Medulla oblongata (tissue), 1 donor: ENCODE results near the gene CCDC9.
"Not testable (repeated sequence)": the region's sequence is repeated elsewhere in the genome, so short reads cannot be mapped to it uniquely, and the experiment has no call there.

Source experiments
- DNase-seq: peaks from one replicate; pipeline ENCODE4 v3.0.0-alpha.2; 2015; ENCODE audit errors: extremely low spot score

The CCDC9 gene

GRCh38 chr19:47232422-47233211 is 23.7 kb upstream of the CCDC9 start:
- DNase-seq, result no peak

GRCh38 chr19:47236072-47236675 is 20.2 kb upstream of the CCDC9 start:
- no peak for DNase-seq

GRCh38 chr19:47239152-47239551 is 17.2 kb upstream of the CCDC9 start:
- no peak for DNase-seq

GRCh38 chr19:47239610-47240296 is 16.6 kb upstream of the CCDC9 start:
- DNase-seq, result peak; percentile 70

DNA sequence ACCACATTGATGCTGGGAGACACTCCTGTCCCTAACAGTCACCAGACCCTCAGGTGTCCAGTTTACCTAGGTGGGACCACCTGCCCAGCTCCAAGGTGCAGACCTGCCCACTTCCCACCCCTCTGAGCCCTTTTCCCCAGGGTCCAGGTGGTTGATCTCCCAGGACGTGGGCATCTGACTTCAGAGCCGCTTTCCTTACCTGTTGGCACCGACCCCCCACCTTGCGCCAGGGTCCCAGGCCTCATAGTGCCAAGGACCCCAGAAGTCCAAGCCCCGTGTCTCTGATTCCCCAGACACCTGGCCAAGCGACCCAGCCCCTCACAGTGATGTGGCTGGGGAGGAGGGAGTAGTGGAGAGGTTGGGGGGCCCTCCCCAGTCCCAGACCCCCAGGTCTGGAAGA is 15.8 kb upstream of the CCDC9 start:
- DNase-seq, result no peak

GRCh38 chr19:47240996-47241918 is 15.1 kb upstream of the CCDC9 start:
- no peak for DNase-seq

- DNase-seq, result no peak
These were observed 14.3 kb upstream of the CCDC9 start for GRCh38 chr19:47241919-47242577.

DNA sequence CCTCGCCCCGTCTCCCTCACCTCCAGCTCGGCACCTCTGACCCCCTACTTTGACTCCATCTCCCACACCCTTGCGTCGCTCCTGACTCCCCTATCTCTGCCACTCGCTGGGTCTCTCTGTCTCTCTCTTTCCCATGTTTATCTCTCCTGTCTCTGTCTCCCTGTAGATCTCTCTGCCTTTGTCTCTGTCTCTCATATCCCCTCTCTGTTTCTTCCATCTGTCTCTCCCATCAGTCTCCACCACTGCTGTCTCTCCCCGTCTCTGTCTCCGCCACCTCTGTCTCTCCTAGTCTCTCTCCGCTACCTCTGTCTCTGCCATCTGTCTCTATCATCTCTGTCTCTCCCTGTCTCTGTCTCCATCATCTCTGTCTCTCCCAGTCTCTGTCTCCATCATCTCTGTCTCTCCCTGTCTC is 13.0 kb upstream of the CCDC9 start:
- no peak for DNase-seq

DNA sequence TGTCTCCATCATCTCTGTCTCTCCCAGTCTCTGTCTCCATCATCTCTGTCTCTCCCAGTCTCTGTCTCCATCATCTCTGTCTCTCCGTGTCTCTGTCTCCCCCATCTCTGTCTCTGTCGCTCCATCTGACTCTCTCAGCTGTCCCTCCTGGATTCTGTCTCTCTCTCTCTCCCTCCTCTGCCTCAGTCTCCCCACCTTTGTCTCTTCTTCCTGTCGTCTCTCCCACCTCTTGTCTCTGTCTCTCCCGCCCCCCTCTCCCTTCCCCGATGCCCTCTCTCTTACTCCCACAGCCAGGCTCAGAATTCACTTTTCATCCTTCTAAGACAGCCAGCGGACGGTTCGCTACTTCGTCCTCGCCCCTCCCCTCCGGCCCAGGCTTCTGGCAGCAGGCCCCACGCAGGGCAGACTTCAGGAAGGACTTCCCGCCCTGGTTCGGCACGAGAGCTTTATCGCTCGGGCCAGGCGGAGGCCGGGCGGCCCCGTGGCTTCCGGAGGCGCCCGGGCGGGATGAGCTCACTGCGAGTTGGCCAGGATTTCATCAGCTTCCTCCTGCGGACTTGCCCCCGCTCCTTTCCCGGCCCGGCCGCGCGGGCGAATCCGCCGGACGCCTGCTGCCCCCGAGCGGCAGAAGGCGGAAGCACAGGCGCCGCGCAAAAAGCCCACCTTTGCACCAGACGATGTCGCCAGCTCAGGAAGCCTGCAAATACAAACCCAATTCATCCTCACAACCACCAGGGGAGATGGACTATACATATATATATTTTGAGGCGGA is 12.4 kb upstream of the CCDC9 start:
- peak; percentile 85 for DNase-seq

GRCh38 chr19:47247308-47247990 is 8.9 kb upstream of the CCDC9 start:
- DNase-seq, result peak; percentile 79

- DNase-seq, result not testable (repeated sequence)
These were observed 3.3 kb upstream of the CCDC9 start for GRCh38 chr19:47253016-47253415.

DNA sequence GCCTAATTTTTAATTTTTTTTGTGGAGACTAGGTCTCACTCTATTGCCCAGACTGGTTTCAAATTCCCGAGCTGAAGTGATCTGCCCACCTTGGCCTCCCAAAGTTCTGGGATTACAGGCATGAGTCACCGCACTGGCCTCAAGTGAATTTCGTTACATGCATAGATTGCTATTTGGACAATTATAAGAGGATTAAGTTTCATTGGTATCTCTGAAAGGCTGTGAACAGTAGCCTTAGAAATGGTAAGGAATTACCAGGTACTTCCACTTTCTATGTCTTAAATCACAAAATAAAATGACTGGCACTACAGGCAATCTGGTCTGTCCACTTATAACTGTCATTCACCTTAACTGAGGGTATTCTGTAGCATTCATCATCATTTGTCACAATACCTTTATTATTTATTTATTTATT is 2.9 kb upstream of the CCDC9 start:
- DNase-seq, result no peak

DNA sequence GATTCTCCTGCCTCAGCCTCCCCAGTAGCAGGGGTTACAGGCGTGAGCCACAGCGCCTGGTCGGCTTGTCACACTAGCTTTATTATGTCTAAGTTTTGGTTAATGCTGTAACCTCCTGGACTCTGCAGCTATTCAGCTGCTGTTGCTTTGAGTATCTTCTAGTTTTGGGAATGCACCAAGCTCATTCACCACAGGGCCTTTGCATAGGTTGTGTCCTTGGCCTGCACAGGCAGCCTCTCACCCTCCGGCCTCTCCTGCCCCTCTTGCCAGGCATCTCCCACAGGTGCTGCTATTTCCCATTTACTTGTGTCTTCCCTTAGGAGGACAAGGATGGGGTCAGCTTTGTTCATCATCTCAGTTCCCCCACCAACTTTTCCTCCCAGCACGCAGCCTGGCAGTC is 2.4 kb upstream of the CCDC9 start:
- no peak for DNase-seq

DNA sequence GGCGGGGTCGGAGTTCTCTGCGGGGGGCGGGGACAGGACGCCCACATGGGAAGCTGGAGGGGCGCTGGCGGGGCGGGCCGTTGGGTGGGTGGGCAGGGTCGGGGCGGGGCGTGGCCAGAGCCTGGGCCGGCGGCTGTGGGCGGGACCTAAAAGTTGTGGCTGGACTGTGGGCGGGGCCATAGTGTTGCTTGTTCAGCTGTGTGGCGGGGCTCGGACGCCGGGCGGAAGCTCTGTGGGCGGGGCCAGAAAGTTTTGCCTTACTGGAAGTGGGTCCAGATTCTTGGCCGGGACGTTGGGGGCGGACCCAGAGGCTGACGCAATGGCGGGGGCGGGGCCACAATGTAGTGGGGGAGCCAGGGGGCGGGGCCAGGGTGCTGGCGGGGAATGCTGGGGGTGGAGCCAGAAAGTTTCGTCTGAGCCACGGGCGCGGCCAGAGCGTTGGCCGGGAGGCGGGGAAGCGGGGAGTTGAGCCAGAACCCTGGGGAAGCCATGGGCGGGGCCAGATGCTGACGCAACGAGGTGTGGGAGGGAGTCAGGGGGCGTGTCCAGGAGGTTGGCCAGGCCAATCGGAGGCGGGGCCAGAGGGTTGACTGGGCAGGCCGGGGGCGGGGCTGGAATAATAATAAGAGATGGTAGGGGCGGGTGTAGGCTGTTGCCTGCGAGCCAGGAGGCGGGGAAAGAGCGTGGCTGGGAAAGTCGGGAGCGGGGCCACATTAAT is 527 bp downstream of the CCDC9 start:
- DNase-seq, result peak; percentile 99

DNA sequence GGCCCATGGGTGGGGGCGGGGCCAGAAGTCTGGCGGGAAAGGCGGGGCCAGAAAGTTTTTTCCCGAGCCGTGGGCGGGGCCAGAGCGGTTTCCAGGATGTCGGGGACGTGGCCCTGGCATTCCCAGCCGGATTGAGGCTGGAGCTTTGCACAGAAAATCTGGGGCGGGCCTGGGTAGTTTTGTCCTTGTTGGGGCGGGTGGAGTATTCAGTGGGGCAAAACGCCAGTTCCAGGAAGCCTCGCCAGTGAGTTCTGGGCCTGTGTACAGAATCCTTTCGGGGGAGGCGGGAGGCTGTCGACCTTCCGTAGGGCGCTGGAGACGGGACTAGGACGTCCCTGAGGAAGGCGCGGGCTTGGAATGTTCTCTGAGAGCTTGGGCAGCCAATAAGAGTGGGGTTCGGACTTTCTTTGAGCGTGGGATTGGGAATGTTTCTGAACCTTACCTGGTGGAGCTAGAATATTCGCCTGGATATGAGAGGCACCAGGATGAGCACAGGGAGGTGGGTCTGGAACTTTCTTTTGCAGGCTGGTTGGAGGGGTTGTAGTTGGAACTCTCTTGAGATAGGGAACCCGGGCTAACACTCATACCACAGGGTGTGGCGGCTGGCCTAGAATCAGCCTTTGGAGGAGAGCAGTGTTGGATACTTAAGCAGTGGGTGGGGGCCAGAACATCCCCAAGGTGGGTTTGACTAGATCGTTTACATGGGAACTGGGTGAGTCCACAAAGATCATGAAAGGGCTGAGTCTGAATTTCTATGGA is 1.3 kb downstream of the CCDC9 start:
- DNase-seq, result no peak

DNA sequence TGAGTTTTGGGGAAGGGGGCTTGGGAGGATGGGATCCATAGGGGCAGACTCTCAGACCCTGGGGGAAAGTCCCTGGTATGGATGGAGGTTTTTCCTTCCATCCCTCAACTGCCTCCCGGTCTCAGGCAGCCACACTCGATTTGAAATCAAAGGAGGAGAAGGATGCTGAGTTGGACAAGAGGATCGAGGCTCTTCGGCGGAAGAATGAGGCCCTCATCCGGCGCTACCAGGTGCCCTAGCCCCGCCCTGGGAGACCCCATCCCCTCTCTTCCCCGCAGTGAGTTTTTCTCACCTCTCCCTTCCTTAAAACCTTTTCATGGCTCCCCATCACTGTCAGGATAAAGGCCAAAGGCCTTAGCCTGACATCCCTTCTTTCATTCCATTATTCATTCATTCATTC is 2.1 kb downstream of the CCDC9 start:
- DNase-seq, result no peak

DNA sequence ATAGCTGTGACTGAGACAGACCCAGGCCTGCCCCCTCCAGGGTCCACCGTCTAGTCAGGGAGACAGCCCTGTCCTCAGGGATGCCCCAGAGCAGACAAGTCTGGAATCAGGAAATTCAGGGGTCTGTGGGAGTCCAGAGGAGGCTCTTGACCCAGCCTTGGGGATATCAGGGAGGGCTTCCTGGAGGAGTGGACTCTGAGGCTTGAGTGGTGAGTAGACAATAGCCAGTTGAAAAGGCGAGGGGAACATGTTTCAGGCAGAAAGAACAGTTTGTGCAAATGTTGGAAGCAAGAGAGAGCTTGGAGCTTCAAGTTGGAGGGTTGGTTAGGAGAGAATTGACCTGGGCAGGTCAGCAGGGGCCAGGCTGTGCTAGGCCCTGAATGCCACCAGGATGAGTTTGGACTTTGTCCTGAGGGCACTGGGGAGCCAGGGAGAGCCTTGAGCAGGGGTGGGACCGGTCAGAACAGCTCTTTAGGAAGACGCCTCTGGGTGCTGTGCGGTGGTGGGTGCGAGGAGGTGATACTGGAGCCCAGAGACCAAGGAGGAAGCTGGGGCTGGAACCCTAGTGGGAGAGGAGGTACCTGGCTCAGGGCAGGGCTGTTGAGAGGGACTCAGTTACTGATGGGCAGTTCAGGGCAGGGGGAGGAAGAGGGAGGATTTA is 2.7 kb downstream of the CCDC9 start:
- no peak for DNase-seq

DNA sequence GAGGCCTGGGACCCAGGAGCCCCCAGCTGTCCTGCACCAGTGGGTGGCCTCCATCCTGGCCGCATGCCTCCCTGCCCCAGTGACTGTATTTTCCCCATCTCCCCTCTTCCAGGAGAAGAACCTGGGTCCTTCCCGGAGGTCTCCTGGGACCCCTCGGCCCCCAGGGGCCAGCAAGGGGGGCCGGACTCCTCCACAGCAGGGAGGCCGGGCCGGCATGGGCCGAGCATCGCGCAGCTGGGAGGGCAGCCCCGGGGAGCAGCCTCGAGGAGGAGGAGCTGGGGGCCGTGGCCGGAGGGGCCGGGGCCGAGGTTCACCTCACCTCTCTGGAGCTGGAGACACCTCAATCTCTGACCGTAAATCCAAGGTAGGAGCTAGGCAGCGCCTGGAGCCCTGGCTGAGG is 4.2 kb downstream of the CCDC9 start:
- DNase-seq, result no peak
